ENCODE measurements around the gene CDH3.

The CDH3 gene

DNA sequence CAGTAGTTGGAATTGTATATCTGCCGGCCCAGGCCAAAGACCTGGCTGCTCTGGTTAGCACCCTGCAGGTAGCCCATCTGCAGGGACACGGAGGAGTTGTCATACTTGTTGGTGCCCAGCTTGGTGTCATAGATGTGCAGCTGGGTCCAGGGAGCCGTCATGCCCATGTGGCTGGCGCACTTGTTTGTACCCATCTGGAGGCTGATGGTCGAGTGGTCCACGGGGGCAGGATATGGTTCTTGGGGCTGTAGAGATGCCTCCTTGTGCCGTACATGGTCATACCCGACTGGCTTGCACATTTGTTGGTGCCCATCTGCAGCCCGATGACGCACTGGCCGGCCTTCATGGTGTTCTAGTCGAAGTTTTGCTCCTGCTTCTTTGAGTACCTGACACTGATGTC, 6.0 kb downstream of the CDH3 start:
- no peak for DNase-seq (ENCODE audit: low read depth in 2 of 2)

DNA sequence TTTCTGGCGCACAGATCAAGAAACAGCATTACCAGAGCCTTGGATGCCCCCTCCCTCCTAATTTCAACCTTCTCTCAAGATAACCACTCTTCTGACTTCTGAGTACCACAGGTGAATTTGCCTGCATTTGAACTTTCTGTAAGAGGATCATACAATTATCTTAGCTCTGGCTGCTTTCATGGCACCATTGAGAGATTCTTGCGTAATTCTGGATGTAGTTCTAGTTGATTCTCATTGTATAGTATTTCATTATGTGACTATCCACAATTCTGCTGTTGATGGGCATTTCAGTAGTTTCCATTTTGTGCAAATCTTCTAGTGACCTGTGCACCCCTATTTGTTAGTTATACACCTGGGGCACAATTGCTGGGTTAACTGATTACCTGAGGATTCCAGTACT, 7.5 kb downstream of the CDH3 start:
- DNase-seq (ENCODE audit: low read depth in 2 of 2) = no peak

DNA sequence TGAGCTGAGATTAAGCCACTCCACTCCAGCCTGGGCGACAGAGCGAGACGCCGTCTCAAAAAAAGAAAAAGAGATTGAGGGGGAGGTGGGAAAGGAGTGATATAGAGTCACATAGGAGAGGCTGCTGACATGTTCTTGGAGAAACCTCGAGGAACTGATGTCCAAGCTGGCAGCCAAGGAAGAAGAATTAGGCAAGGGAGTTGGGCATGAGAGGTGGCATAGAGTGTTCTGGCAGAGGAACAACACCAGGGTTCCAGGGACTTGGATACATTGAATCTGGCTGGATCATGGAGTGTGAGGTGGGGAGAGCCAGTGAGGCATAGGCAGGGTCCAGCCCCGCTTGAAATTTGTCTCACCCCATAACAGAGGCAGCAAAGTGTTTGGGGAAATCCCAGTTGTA, 10.7 kb downstream of the CDH3 start:
- no peak for DNase-seq (ENCODE audit: low read depth in 2 of 2)

DNA sequence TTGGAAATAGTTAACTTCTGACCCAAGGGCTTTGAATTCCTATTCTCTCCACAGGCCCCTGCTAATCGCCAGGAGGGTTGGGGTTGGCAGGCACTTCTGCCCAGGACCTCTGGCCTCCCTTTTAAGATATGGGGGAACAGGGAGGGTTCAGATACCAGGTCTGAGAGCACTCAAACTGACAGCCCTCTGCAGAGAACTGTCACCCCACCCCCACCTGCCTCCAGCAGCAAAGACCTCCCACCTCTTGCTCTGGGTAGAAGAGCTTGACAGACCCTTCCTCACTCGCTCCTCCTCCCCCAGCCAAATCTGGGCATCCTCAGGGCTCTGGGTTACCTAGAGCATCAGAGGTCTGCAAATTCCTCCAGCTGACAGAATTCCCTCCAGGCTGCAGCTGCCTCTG, 11.6 kb downstream of the CDH3 start:
- no peak for DNase-seq (ENCODE audit: low read depth in 2 of 2)

DNA sequence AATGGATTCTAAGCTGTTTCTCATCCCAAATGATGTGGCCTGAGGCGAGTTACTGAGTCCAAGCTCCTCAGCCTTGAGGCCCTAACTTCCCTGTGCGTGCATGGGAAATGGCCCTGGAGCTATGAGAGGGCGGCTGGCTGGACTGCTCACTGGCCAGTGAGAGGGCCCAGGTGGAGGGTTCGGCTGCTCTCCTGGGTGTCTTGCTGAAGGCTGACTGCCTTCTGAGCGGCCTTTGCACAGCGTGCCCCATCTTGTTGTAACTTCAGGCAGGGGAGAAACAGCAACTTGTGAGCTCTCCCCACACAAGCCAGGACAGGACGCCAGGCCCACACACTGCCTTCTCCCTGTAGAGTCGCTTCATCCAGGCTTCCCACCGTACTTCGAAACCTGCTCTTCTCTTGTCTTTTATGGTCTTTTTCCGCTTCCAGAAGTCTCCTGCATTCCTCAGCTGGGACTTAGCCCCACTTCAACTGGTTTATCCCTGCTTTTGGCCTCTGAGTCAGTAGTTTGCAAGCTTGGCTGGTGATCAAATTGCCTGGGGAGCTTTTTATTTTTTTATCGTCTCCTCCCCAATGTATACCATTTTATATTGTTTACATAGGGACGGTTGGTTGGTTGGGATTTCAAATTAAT, 13.3 kb downstream of the CDH3 start:
- no peak for DNase-seq (ENCODE audit: low read depth in 2 of 2)

DNA sequence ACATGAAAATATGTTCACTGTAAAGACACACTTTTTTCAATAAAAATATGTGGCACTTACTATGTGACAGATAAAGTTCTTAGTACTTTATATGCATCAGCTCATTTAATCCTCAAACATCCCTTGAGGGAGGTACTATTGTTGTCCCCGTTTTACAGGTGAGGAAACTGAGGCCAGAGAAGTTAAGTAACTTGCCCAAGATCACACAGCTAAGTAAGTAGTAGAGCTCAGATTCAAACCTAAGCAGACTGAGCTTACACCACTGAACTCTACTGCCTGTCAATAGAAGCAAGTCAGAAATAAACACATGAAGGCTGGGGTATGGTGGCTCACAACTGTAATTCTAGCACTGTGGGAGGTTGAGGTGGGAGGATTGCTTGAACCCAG, 13.9 kb downstream of the CDH3 start:
- no peak for DNase-seq (ENCODE audit: low read depth in 2 of 2)

DNA sequence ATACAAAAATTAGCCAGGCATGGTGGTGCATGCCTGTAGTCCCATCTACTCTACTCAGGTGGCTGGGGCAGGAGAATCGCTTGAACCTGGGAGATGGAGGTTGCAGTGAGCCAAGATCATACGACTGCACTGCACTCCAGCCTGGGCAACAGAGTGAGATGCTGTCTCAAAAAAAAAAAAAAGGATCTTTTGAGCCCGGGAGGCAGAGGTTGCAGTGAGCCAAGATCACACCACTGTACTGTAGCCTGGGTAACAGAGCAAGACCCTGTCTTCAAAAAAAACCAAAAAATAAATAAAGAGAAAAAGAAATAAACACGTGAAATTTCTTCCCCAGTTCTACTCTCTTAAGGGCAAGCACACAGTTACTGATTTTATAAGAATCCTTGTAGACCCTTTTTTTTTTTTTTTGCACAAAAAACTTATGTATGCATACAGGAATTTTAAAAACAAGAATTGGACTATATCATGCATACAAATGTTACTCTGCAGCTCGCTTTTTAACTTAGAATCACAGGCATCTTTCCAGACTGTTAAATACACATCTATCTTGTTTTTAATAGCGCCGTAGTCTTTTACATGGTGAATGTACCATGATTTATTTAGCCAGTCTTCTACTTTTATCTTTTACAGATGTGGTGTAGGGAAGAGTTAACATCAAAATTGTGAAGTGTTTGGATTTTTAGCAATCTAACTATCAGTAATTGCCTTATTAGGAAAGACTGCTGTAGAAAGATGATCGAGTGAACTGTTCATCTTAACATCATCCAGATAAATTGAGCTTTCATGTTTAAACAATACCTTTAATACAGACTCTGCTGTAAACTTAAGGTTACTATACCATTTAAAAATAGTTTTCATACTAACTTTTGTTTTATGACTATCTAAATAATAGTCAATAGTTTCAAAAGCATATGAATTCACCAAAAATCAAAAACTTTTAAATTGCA, 14.6 kb downstream of the CDH3 start:
- DNase-seq (ENCODE audit: low read depth in 2 of 2) = no peak

DNA sequence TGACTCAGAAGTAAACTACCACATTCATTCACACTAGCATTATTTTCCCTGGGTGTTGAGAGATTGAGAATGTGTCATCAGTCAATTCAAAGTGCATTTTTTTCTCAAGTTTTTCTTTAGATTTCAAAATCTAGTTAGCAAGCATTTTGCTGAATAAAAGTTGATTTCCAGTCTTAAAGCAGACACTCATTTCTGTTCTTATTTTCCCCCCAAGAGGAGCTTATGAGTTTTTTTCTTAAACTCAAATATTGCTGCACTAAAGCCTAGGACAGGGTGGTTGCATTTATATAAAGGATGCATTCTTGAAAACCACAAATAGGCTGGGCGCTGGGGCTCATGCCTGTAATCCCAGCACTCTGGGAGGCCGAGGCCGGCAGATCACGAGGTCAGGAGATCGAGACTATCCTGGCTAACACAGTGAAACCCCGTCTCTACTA, 15.3 kb downstream of the CDH3 start:
- no peak for DNase-seq (ENCODE audit: low read depth in 2 of 2)

DNA sequence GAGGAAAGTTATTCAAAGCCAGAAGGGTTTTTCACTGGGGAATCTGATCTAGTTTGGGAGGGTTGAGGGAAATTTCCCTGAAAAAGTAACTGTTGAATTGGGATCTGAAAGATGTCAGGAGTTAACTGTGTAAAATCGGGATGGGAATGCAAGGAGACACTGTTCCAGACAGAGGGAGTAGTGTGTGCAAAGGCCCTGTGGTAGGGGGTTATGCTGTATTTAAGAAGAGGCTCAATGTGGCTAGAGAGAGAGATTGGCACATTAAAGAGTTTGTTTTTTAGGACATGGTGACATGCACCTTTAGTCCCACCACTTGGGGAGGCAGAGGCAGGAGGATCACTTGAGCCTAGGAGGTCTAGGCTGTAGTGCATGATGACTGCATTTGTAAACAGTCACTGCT, 16.9 kb downstream of the CDH3 start:
- no peak for DNase-seq (ENCODE audit: low read depth in 2 of 2)

DNA sequence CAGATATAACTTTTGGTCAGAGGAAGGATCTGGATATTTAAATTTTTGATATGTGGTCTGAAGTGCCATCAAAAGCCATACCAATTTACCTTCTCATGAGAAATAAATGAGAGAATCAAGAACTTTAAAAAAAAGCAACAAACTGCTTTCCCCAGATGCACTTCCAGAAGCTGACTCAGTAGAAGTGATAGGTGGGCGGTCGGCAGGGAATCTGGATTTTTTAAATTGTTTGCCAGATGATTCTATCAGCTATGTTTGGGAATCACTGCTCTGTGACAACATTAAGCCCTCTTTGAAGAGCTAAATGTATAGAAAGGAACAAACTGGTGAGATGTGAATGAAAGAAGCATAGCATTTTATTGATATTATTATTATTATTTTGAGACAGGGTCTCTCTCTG, 19.2 kb downstream of the CDH3 start:
- DNase-seq (ENCODE audit: low read depth in 2 of 2) = no peak

DNA sequence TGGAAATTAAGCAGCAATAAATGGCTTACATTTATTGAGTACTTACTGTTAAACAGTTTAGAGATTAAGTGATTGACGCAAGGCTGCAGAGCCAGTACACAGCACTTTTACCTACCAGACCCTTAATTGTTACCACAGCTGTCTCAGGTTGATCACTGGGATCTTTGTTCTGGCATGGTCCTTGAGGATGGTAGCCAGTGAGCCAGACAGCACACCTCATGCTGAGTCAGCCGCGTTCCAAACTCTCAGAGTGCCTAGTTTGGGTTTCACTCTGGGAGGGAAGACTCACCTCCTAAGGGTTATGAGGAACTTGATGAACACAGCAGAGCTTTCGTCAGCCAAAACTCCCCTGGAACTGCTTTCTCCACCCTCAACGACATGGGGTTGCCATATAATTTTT, 20.4 kb downstream of the CDH3 start:
- no peak for DNase-seq (ENCODE audit: low read depth in 2 of 2)

DNA sequence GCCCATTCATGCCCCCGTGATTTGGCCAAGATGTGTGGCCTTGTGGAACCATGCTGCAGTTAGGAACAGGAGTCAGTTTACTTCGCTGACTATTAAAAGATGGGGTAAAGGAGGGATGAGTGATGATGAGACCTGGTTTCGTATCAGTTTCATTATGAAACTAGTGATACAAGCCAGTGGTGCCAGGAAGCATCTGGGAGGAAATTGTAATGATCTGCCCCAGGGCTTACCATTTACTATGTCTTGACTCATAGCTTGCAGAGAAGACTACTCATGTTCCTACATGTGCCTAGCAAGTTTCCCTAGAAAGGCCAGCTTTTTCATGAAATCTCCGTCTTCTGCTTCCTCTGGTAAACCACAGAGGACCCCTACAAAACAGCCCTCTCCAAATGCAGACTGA, 23.2 kb downstream of the CDH3 start:
- peak in 1 of 2 donors; percentile 20 for DNase-seq (ENCODE audit: low read depth in 2 of 2)

DNA sequence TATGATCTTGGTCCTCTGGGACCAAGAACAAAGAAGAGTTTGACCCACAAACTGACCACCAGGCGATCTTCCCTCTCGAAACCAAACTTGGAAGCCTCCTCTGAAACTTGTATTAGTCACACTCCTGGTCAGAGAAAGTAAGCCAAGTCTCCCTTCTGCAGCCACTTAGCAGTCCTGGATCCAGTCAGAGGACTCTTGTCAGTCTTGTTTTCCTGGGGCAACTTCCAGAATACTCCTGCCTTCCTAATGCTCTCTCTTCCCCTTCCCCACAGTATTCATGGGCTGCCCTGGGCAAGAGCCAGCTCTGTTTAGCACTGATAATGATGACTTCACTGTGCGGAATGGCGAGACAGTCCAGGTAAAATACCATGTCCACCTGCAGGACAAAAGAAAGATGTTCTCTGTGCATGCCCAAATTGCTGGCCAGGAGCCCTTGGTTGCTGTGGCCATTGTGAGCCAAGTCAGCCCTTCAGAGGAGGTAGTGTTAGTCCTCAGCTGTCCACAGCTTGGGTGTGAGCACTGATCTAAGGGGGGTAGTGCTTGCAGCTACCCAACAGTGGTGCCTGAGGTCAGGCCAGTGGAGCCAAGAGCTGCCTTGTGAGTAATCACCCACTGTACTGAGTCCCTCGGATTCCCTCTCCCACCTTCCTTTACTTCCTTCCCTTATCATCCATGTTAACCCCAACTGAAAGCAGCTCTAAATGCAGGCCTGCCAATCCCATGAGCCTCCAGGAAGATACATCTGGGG, 31.2 kb downstream of the CDH3 start:
- DNase-seq (ENCODE audit: low read depth in 2 of 2) = no peak

DNA sequence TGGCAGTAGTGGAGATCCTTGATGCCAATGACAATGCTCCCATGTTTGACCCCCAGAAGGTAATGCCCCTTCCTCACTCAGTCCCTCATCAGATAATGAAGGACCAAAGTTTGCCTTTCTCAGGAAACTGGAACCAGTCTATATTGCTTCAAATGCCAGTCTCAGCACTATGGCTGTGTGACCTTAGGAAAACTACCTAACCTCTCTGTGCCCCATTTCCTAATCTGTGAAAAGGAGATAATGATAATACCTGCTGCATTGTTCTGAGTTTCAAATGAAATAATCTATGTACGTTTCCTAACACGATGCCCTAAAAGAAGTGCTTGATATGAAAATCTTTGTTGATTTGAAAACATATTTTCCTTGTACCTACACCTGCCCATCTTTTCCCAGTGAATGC, 35.9 kb downstream of the CDH3 start:
- no peak for DNase-seq (ENCODE audit: low read depth in 2 of 2)

DNA sequence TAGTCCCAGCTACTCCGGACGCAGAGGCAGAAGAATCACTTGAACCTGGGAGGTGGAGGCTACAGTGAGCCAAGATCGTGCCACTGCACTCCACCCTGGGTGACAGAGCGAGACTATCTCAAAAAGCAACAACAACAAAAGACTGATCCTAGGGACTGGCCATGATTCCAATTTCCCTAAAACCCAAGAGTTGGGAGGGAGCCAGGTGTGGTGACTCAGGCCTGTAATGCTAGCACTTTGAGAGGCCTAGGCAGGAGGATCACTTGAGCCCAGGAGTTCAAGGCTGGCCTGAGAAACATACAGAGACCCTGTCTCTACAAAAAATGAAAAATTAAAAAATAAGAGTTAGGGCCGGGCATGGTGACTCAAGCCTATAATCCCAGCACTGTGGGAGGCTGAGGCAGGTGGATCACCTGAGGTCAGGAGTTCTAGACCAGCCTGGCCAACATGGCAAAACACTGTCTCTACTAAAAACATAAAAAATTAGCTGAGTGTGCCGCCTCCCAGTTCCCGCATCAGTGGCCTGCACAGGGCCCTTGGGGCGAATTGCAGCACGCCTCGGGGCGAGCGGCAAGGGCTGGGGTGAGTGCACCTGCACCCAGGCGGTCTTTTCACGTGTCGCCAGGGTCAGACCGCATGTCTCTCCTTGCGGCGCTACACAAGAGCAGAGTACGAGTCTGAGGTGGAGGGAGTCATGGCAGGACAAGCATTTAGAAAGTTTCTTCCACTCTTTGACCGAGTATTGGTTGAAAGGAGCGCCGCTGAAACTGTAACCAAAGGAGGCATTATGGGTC, 40.8 kb downstream of the CDH3 start:
- no peak for DNase-seq (ENCODE audit: low read depth in 2 of 2)

DNA sequence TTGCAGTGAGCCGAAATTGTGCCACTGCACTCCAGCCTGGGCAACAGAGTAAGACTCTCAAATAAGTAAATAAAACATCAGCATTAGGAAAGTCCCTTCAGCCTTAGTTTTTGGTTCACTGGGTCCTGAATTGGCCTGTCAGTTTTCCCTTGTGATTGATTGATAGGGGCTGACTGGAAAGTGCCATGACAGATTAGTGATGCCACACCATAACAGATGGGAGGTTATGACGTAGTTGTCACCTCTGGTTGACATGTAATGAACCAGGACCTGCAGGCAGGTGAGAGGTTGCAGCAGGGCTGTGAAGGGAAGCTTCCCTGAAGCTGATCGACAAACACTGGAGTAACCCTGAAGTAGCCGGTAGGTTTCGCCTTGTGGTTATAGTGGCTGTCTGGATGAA, 41.8 kb downstream of the CDH3 start:
- DNase-seq (ENCODE audit: low read depth in 2 of 2) = no peak

DNA sequence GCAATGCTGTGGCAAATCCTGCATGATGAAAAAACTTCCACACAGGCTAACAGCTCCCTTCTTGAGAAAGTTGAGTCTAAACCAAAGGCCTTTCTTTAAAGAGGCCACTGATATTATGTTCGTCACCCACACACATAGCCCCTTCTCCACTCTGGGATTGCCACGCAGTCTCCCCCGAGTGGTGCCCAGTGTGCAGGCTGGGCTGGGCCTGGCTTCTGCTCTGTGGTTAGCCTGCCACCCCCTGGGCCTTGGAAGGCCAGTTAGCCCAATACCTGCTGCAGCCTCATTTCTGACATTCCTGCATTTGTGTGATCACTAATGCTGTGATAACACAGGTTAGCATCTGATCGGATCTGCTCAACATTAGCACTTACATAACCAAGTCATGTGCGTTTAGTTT, 44.8 kb downstream of the CDH3 start:
- no peak for DNase-seq (ENCODE audit: low read depth in 2 of 2)

DNA sequence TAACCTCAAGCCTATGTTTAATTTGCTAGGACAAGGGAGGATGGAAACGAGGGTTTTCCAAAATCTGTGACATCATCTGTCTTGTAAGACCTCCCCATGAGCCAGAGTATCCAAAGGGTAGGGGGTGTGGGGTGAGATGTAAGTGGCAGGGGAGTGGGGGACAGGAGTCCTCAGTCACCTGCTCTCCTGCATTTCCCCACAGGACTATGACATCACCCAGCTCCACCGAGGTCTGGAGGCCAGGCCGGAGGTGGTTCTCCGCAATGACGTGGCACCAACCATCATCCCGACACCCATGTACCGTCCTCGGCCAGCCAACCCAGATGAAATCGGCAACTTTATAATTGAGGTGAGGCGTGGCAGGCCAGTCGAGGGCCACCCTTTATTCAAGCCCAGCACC, 50.5 kb downstream of the CDH3 start:
- DNase-seq (ENCODE audit: low read depth in 2 of 2) = no peak

DNA sequence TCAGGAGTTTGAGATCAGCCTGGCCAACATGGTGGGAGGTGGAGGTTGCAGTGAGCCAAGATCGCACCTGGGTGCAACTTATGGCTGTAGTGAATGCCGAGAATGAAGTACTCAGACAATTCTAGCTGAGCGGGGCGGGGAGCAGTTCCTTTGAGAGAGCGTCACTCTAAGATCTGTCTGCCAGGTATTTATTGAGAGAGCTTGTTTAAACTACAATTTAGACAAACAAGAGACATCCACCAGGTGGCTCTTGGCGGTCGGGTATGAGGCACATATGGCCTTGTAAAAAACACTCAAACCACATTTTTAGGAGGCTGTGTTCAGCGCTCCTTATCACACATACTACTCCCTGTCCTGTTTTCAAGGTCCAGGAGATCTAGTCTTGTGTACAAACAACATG, 51.4 kb downstream of the CDH3 start:
- DNase-seq (ENCODE audit: low read depth in 2 of 2) = no peak

DNA sequence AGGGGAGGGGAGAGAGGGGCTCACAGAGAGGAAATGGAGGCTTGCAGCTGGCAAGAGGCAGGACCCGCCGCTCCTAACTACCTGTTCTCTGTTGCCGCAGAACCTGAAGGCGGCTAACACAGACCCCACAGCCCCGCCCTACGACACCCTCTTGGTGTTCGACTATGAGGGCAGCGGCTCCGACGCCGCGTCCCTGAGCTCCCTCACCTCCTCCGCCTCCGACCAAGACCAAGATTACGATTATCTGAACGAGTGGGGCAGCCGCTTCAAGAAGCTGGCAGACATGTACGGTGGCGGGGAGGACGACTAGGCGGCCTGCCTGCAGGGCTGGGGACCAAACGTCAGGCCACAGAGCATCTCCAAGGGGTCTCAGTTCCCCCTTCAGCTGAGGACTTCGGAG, 53.0 kb downstream of the CDH3 start:
- DNase-seq (ENCODE audit: low read depth in 2 of 2) = no peak

DNA sequence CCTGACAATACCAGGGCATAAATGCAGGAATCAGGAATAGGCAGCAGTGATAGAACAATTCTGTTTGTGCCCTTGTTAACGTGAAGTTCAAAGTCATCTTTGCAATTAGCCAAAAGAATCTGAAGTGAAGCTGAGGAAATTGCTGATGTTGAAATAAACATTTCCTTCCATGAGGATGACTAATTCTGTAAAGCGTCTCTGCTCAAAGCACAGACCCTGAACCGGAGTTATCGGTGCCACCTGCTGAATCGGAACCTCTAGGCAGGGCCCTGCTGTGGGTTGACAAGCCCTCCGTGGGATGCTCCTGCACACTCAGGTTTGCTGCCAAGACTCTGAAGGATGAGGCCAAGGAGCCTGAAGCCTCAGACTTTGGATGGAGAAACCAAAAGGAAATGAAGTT, 55.0 kb downstream of the CDH3 start:
- DNase-seq (ENCODE audit: low read depth in 2 of 2) = no peak

DNA sequence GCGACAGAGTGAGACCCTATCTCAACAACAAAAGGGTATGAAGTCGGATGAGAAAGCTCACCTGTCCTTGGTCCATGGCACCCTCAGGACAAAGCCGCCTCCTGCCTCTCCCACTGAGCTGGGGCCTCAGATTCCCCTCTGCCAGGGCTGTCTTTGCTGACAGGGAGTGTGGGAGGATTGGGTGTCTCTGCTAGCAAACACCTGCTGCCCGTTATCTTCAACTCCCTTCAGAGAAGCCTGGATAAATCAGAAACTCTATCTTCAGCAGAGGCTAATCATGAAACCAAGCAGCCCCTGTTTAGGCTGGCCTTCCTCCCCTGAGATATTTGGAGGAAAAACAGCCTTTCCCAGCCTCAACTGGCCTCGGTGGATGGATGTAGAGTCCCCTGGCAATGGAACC, 55.7 kb downstream of the CDH3 start:
- DNase-seq (ENCODE audit: low read depth in 2 of 2) = no peak
